Stimulated activated memory B cell treated with anti-CD40 and anti-IgM and Interleukin-4, amounts not matched to agents 10 μg/mL and 1 μg/mL and 100 μg/mL, for 72 hours (primary cell): ENCODE results near the gene KIFC1.
"Not testable (repeated sequence)": the region's sequence is repeated elsewhere in the genome, so short reads cannot be mapped to it uniquely, and the experiment has no call there.

Source experiments
- ATAC-seq: fragments of 150-1000 bp; cut with Tn5 transposase; 2 replicates; pipeline ENCODE4 v1.10.0; 2021
- H3K27ac Mint-ChIP-seq: one replicate; pipeline ENCODE4 v1.8.0; 2022; ENCODE audit warnings: mild to moderate bottlenecking, mixed read lengths
- H3K27me3 Mint-ChIP-seq: one replicate; pipeline ENCODE4 v1.8.0; 2022; ENCODE audit warnings: mixed read lengths
- H3K36me3 Mint-ChIP-seq: one replicate; pipeline ENCODE4 v1.8.0; 2022; ENCODE audit warnings: mixed read lengths
- H3K4me1 Mint-ChIP-seq: one replicate; pipeline ENCODE4 v1.8.0; 2022; ENCODE audit warnings: mixed read lengths
- H3K4me3 Mint-ChIP-seq: one replicate; pipeline ENCODE4 v1.8.0; 2022; ENCODE audit warnings: mild to moderate bottlenecking, moderate library complexity, mixed read lengths
- H3K9me3 Mint-ChIP-seq: one replicate; pipeline ENCODE4 v1.8.0; 2022; ENCODE audit warnings: mixed read lengths

The KIFC1 gene

GRCh38 chr6:33367009-33367714 is 24.5 kb upstream of the KIFC1 start:
- H3K9me3 Mint-ChIP-seq, result no peaks in the 10 kb centered on the region
- no peak overlapping the region for H3K27ac Mint-ChIP-seq
- no peak overlapping the region for H3K4me3 Mint-ChIP-seq
- H3K27me3 Mint-ChIP-seq, result no peaks in the 10 kb centered on the region
- no peaks in the 10 kb centered on the region for H3K4me1 Mint-ChIP-seq
- no peak for ATAC-seq
- H3K36me3 Mint-ChIP-seq, result no peaks in the 10 kb centered on the region

- not testable (repeated sequence) for ATAC-seq, H3K27ac Mint-ChIP-seq, H3K4me3 Mint-ChIP-seq, H3K9me3 Mint-ChIP-seq, H3K27me3 Mint-ChIP-seq, H3K4me1 Mint-ChIP-seq, H3K36me3 Mint-ChIP-seq
Measured at GRCh38 chr6:33367715-33368025, 24.0 kb upstream of the KIFC1 start.

- H3K9me3 Mint-ChIP-seq, H3K36me3 Mint-ChIP-seq, H3K4me1 Mint-ChIP-seq, H3K27ac Mint-ChIP-seq, H3K4me3 Mint-ChIP-seq, ATAC-seq, H3K27me3 Mint-ChIP-seq: not testable (repeated sequence)
Measured at GRCh38 chr6:33371901-33372300, 19.7 kb upstream of the KIFC1 start.

- no peaks in the 10 kb centered on the region for H3K9me3 Mint-ChIP-seq
- no peak for ATAC-seq
- H3K4me3 Mint-ChIP-seq, result no peak overlapping the region
- no peaks in the 10 kb centered on the region for H3K4me1 Mint-ChIP-seq
- no peaks in the 10 kb centered on the region for H3K36me3 Mint-ChIP-seq
- H3K27me3 Mint-ChIP-seq, result no peaks in the 10 kb centered on the region
- H3K27ac Mint-ChIP-seq, result no peak overlapping the region
Measured at GRCh38 chr6:33372526-33373123, 19.0 kb upstream of the KIFC1 start.

GRCh38 chr6:33373960-33374910 is 17.4 kb upstream of the KIFC1 start:
- H3K9me3 Mint-ChIP-seq, result no peaks in the 10 kb centered on the region
- H3K27me3 Mint-ChIP-seq, result no peaks in the 10 kb centered on the region
- no peak overlapping the region for H3K4me3 Mint-ChIP-seq
- H3K27ac Mint-ChIP-seq, result peak overlapping the region; percentile 57
- no peaks in the 10 kb centered on the region for H3K4me1 Mint-ChIP-seq
- no peak for ATAC-seq
- H3K36me3 Mint-ChIP-seq, result no peaks in the 10 kb centered on the region

GRCh38 chr6:33375143-33375671 is 16.4 kb upstream of the KIFC1 start:
- Mint-ChIP-seq H3K36me3 (no peaks in the 10 kb centered on the region), H3K27me3 (no peaks in the 10 kb centered on the region), H3K4me1 (no peaks in the 10 kb centered on the region), H3K4me3 (no peak overlapping the region), H3K27ac (peak overlapping the region; percentile 57), H3K9me3 (no peaks in the 10 kb centered on the region)
- no peak for ATAC-seq

GRCh38 chr6:33377171-33377570 is 14.5 kb upstream of the KIFC1 start:
- H3K27ac Mint-ChIP-seq, result no peak overlapping the region
- H3K4me1 Mint-ChIP-seq, result no peaks in the 10 kb centered on the region
- no peak overlapping the region for H3K4me3 Mint-ChIP-seq
- H3K36me3 Mint-ChIP-seq, result no peaks in the 10 kb centered on the region
- no peaks in the 10 kb centered on the region for H3K27me3 Mint-ChIP-seq
- no peak for ATAC-seq
- H3K9me3 Mint-ChIP-seq, result no peaks in the 10 kb centered on the region

- H3K27me3 Mint-ChIP-seq, result not testable (repeated sequence)
Measured at GRCh38 chr6:33379184-33379583, 12.4 kb upstream of the KIFC1 start.

GRCh38 chr6:33380272-33380981 is 11.2 kb upstream of the KIFC1 start:
- Mint-ChIP-seq H3K9me3 (no peaks in the 10 kb centered on the region), H3K4me3 (no peak overlapping the region), H3K36me3 (no peaks in the 10 kb centered on the region), H3K27ac (no peak overlapping the region), H3K27me3 (no peaks in the 10 kb centered on the region), H3K4me1 (no peaks in the 10 kb centered on the region)
- no peak for ATAC-seq

More at GRCh38 chr6:33379184-33379583, 12.4 kb upstream of the KIFC1 start:
- not testable (repeated sequence) for H3K27ac Mint-ChIP-seq, ATAC-seq, H3K4me1 Mint-ChIP-seq, H3K36me3 Mint-ChIP-seq, H3K9me3 Mint-ChIP-seq, H3K4me3 Mint-ChIP-seq

GRCh38 chr6:33383427-33384185 is 8.0 kb upstream of the KIFC1 start:
- ATAC-seq, result no peak
- Mint-ChIP-seq H3K27ac (no peak overlapping the region), H3K4me1 (no peaks in the 10 kb centered on the region), H3K4me3 (no peak overlapping the region), H3K27me3 (no peaks in the 10 kb centered on the region), H3K9me3 (no peaks in the 10 kb centered on the region), H3K36me3 (no peaks in the 10 kb centered on the region)

- H3K36me3 Mint-ChIP-seq, result no peaks in the 10 kb centered on the region
- H3K27me3 Mint-ChIP-seq, result no peaks in the 10 kb centered on the region
- no peaks in the 10 kb centered on the region for H3K9me3 Mint-ChIP-seq
- no peak for ATAC-seq
- H3K27ac Mint-ChIP-seq, result no peak overlapping the region
- no peak overlapping the region for H3K4me3 Mint-ChIP-seq
- H3K4me1 Mint-ChIP-seq, result no peaks in the 10 kb centered on the region
Measured at GRCh38 chr6:33384581-33385020, 7.0 kb upstream of the KIFC1 start.

- Mint-ChIP-seq H3K4me1 (peaks cover 30% of the 10 kb centered on the region), H3K27ac (no peak overlapping the region), H3K9me3 (no peaks in the 10 kb centered on the region), H3K27me3 (no peaks in the 10 kb centered on the region), H3K36me3 (no peaks in the 10 kb centered on the region), H3K4me3 (no peak overlapping the region)
- no peak for ATAC-seq
Measured at GRCh38 chr6:33390173-33390572, 1.4 kb upstream of the KIFC1 start.

GRCh38 chr6:33390767-33391277 is 801 bp upstream of the KIFC1 start:
- Mint-ChIP-seq H3K4me3 (peak overlapping the region; percentile 72), H3K4me1 (peaks cover 30% of the 10 kb centered on the region), H3K9me3 (no peaks in the 10 kb centered on the region), H3K36me3 (no peaks in the 10 kb centered on the region), H3K27me3 (no peaks in the 10 kb centered on the region), H3K27ac (peak overlapping the region; percentile 85)
- no peak for ATAC-seq

- no peaks in the 10 kb centered on the region for H3K36me3 Mint-ChIP-seq
- peak overlapping the region; percentile 72 for H3K4me3 Mint-ChIP-seq
- peak; percentile 0 for ATAC-seq
- H3K4me1 Mint-ChIP-seq, result peaks cover 30% of the 10 kb centered on the region
- no peaks in the 10 kb centered on the region for H3K27me3 Mint-ChIP-seq
- H3K27ac Mint-ChIP-seq, result peak overlapping the region; percentile 85
- no peaks in the 10 kb centered on the region for H3K9me3 Mint-ChIP-seq
Measured at GRCh38 chr6:33391922-33392594, 435 bp downstream of the KIFC1 start.
